Astrocyte of the spinal cord (primary cell): ENCODE measurements around the gene LRP1B.

Source experiments
- DNase-seq: peaks from one replicate; pipeline ENCODE4 v3.0.0; 2011; ENCODE audit warnings: low read depth, low spot score
- H3K4me3 ChIP-seq: 2 replicates; pipeline ENCODE4 v1.5.1; 2011; ENCODE audit warnings: low read depth, mild to moderate bottlenecking, low read length, moderate library complexity
- in situ Hi-C: cut with HindIII; loops from 2 replicates; pipeline ENCODE4 v1.10.0; 2017; ENCODE audit warnings: low sequenced_read_pairs
- TF ChIP-seq, protein P1 (sequence below): IDR thresholded peaks from 2 replicates; pipeline ENCODE4 v1.5.1; 2012; ENCODE audit warnings: low read depth, mild to moderate bottlenecking, low read length, inconsistent platforms

The LRP1B gene

DNA sequence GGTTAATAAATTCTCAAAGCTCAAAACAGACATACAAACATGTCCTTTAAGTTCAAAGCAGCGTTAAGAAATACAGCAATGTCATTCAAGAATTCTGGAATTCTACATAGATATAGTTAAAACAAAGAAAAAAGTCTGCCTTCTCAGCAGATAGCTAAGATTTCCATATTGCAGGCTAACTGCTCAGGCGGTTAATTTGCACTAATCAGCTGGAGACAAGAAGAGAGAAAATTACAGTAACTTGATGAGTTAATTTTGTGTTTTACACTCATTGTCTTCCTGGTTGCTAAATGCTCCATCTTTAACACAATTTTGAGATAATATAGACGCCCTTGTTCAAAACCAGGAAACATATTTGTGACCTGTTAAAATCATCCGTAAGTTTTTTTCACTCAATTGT lies 1012.0 kb downstream of the LRP1B start:
- in situ Hi-C loops = no loop called here
- TF ChIP-seq, protein P1, sequence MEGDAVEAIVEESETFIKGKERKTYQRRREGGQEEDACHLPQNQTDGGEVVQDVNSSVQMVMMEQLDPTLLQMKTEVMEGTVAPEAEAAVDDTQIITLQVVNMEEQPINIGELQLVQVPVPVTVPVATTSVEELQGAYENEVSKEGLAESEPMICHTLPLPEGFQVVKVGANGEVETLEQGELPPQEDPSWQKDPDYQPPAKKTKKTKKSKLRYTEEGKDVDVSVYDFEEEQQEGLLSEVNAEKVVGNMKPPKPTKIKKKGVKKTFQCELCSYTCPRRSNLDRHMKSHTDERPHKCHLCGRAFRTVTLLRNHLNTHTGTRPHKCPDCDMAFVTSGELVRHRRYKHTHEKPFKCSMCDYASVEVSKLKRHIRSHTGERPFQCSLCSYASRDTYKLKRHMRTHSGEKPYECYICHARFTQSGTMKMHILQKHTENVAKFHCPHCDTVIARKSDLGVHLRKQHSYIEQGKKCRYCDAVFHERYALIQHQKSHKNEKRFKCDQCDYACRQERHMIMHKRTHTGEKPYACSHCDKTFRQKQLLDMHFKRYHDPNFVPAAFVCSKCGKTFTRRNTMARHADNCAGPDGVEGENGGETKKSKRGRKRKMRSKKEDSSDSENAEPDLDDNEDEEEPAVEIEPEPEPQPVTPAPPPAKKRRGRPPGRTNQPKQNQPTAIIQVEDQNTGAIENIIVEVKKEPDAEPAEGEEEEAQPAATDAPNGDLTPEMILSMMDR = no peak
- no peak overlapping the region for H3K4me3 ChIP-seq
- DNase-seq = no peak

DNA sequence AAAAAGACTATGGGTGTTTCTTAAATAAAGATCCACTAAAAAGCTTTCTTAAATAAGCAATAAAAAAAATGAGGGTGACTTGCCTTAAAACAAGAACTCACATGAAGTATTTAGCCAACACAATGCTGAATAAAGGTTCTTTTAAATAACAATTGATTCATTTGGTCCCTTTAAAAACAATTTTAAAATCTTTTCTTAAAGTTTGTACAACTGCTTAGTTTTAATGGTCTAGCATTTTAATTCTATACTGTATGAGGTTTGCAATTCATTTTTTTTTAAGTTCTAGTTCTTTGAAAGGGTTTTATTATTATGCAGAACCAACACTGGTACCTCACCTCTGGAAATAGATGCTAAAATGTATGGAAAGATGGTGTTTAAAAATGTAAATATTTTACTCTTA lies 1017.5 kb downstream of the LRP1B start:
- TF ChIP-seq, protein P1 = no peak
- H3K4me3 ChIP-seq = no peak overlapping the region
- DNase-seq = no peak
- in situ Hi-C loops = no loop called here

DNA sequence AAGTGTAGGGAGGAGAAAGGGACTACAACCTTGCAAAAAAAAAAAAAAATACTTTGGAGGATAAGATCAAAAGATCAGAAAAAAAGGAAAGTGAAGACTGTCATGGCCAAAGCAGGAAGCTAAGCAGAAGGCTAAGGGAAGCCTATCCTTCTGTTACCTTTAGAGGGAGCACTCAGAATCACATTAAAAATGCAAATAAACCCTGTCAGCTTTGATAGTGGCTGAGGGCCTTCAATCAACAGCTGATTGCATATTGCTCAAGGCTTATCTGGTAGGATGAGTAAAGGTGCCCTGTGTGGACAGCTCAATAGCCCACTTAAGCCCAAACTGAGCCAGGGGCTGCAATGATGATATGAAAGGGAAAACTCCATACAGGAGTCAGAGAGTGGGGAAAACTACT lies 1021.2 kb downstream of the LRP1B start:
- in situ Hi-C loops = no loop called here
- no peak overlapping the region for H3K4me3 ChIP-seq
- no peak for DNase-seq
- TF ChIP-seq, protein P1 = peak; percentile 21

DNA sequence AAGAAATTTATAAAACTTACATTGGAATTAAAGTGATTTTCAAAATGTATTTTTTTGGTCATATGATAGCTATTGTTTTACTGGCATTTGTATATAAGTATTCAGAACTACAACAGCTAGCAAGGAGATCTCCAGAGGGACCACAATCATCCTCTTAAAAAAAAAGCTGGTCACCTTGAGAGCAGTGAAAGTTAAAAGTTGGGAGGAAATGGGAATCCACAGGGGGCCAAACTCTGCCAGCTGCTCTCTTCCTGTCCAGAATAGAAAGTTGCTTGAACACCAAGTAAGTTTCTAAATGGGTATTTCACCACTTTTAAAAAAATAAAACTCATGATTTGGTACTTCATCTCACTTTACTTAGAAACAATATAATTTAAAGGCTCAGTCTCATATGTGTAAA lies 1025.1 kb downstream of the LRP1B start:
- DNase-seq = peak; percentile 24
- no peak overlapping the region for H3K4me3 ChIP-seq
- TF ChIP-seq, protein P1 = no peak
- in situ Hi-C loops = no loop called here

DNA sequence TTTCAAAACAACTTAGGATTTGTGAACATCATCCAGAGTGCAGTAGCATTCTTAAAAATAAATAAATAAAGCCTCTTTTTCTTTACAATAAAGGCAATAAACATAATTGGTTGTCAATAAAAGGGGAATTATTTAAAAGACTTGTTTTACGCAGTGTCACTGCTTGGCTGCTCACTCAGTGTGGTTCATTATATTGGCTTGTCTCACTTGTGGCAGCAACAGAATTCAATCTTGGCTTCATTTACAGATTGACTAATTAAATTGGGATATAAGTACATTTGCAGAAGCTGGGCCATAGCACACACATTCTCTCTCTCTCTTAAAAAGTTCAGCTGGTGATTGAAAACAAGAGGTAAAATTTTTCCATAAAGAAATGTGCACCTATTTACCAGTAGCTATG lies 1027.6 kb downstream of the LRP1B start:
- H3K4me3 ChIP-seq = no peak overlapping the region
- in situ Hi-C loops = no loop called here

DNA sequence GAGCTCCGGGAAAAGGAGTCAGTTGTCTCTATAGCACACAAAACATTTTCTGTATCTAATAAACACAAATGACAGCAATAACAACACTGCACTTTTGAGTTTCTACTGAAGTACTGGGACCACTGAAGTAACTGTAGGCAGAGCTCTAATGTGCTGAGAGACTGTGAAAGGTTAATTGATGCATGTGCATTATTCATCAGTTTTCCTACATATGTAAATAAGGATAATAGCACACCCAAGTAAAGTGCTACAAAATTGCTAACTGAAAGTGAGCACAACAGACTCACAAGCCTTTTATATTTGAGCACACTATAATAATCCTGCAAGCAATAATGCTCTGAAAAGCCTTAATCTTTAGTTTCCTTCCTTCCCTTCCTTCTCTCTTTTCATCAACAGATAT lies 1051.6 kb downstream of the LRP1B start:
- TF ChIP-seq, protein P1 = no peak
- no peak for DNase-seq
- in situ Hi-C loops = no loop called here
- H3K4me3 ChIP-seq = no peak overlapping the region

More for the DNA sequence above, 1027.6 kb downstream of the LRP1B start:
- TF ChIP-seq, protein P1 = no peak
- DNase-seq = no peak

DNA sequence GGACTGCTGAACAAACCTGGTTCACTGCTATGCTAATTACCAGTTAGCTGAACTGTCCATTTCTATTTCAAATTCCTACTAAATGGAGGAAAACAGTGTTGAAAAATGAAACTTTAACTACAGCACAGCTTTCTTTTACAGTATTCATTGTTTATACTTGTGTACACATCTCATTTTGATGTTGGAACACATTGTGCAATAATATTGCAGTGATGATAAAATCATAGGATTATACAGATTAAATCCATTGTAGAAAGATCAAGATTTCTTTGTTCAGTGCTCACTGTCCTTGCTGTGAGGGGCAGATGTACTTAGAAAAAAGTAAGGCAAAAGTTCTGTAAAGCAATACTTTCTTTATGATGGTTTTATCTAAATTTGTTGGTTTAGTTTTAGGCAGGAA lies 1055.1 kb downstream of the LRP1B start:
- TF ChIP-seq, protein P1 = no peak
- in situ Hi-C loops = no loop called here
- no peak overlapping the region for H3K4me3 ChIP-seq
- no peak for DNase-seq
